Erythroblast (primary cell): ENCODE measurements around the gene LDLRAD4.

Experiments used
- GATA1 ChIP-seq: IDR thresholded peaks from 2 replicates; pipeline ENCODE4 v1.6.1; 2011; ENCODE audit warnings: low read depth, mild to moderate bottlenecking, control low read depth, low read length, moderate library complexity
- POLR2A ChIP-seq: IDR thresholded peaks from 2 replicates; pipeline ENCODE4 v1.6.1; 2011; ENCODE audit warnings: mild to moderate bottlenecking, low read length

GRCh38 chr18:13431886-13432285 is 213.3 kb downstream of the LDLRAD4 start:
- TF ChIP-seq POLR2A (no peak), GATA1 (no peak)
